HCEC 1CT (cell line): Measurements from ENCODE around the gene SH3RF2.
"Not testable (repeated sequence)": the region's sequence is repeated elsewhere in the genome, so short reads cannot be mapped to it uniquely, and the experiment has no call there.

Experiments
- DNase-seq: peaks from one replicate; pipeline ENCODE4 v3.0.0-alpha.2; 2017

SH3RF2 gene

GRCh38 chr5:146010447-146010846, 74.1 kb downstream of the SH3RF2 start:
- DNase-seq = not testable (repeated sequence)

GRCh38 chr5:146013761-146014160, 77.4 kb downstream of the SH3RF2 start:
- no peak for DNase-seq

- no peak for DNase-seq
Observed at GRCh38 chr5:146015001-146015400, 78.6 kb downstream of the SH3RF2 start.

GRCh38 chr5:146016764-146017484, 80.5 kb downstream of the SH3RF2 start:
- DNase-seq = no peak

GRCh38 chr5:146018514-146019375, 82.4 kb downstream of the SH3RF2 start:
- DNase-seq = no peak

- DNase-seq = no peak
Observed at GRCh38 chr5:146020100-146020499, 83.7 kb downstream of the SH3RF2 start.

- no peak for DNase-seq
Observed at GRCh38 chr5:146024034-146024433, 87.7 kb downstream of the SH3RF2 start.

GRCh38 chr5:146025114-146025680, 88.8 kb downstream of the SH3RF2 start:
- DNase-seq = no peak

GRCh38 chr5:146025681-146026080, 89.3 kb downstream of the SH3RF2 start:
- no peak for DNase-seq

GRCh38 chr5:146026307-146027010, 90.1 kb downstream of the SH3RF2 start:
- DNase-seq = no peak

GRCh38 chr5:146027751-146028150, 91.4 kb downstream of the SH3RF2 start:
- no peak for DNase-seq

GRCh38 chr5:146032911-146033310, 96.5 kb downstream of the SH3RF2 start:
- DNase-seq = no peak

- no peak for DNase-seq
Observed at GRCh38 chr5:146034127-146034526, 97.7 kb downstream of the SH3RF2 start.

- no peak for DNase-seq
Observed at GRCh38 chr5:146034605-146035004, 98.2 kb downstream of the SH3RF2 start.

- DNase-seq = no peak
Observed at GRCh38 chr5:146039420-146039819, 103.0 kb downstream of the SH3RF2 start.

- no peak for DNase-seq
Observed at GRCh38 chr5:146040527-146040926, 104.1 kb downstream of the SH3RF2 start.

GRCh38 chr5:146041180-146041789, 104.9 kb downstream of the SH3RF2 start:
- peak; percentile 30 for DNase-seq

GRCh38 chr5:146042628-146043279, 106.4 kb downstream of the SH3RF2 start:
- peak; percentile 66 for DNase-seq

GRCh38 chr5:146043722-146044121, 107.3 kb downstream of the SH3RF2 start:
- no peak for DNase-seq

- DNase-seq = no peak
Observed at GRCh38 chr5:146047396-146047795, 111.0 kb downstream of the SH3RF2 start.

GRCh38 chr5:146048994-146049703, 112.8 kb downstream of the SH3RF2 start:
- DNase-seq = peak; percentile 72

- DNase-seq = no peak
Observed at GRCh38 chr5:146049704-146050026, 113.3 kb downstream of the SH3RF2 start.
